Caki2 (cell line): ENCODE data around the gene GBP1. TPM values are rescaled to one million over a fixed set of nuclear protein-coding genes. Genes with fewer than 3 reads are reported as not detected.
"Not testable (repeated sequence)": the region's sequence is repeated elsewhere in the genome, so short reads cannot be mapped to it uniquely, and the experiment has no call there.

Experiments used
- DNase-seq: peaks from one replicate; pipeline ENCODE4 v3.0.0-alpha.2; 2015; ENCODE audit warnings: low read depth
- in situ Hi-C: cut with HindIII; loops from 2 replicates; pipeline ENCODE4 v1.10.0; 2016; ENCODE audit warnings: low sequenced_read_pairs, low pct_unique_long_range_greater_than_20kb, mixed read lengths
- total RNA-seq: library from RNA; depleted of rRNA; stranded (reverse); fragments of >200 nt; shearing (Covaris generic); gene quantifications from 2 replicates; pipeline ENCODE4 v1.2.3, GENCODE V29; 2014; ENCODE audit warnings: low replicate concordance

Gene GBP1
- total RNA-seq, 1 experiment from 2014 or later: 0.07 TPM

DNA sequence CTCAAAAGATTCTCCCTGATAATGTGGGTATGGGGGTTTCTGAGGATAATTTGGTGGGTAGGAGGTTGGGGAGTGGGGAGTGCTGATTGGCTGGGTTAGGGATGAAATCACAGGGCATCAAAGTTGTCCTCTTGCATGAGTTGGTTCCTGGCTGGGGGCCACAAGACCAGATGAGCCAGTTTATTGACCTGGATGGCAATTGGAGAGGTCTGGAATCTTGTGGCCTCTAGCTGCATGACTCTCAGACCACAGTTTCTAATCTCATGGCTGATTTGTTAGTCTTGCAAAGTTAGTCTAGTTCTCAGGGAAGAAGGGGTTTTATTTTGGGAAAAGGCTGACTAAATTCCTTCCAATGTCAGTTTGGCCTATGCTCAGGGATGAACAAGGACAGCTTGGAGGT, 3.3 kb upstream of the GBP1 start:
- in situ Hi-C loops: no loop called here
- no peak for DNase-seq

DNA sequence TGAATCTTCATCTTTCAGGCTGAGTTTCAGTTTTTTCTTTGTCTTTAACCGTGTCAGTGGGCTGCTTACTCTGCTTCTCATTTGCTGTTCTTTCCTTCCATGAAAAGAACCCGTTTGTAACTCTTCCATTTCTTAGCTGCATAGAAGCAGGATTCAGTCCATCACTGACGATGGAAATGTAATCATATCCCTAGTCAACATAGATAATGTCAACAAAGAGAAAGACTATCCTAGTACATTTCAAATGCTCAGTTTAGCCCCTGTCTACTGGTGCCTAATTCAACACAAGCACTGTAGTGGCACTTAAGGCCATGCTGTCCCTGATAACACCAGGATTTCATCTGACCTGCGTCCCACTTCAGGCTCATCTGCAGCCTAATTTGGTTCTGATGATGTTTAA, 376 bp downstream of the GBP1 start:
- in situ Hi-C loops: no loop called here
- DNase-seq: no peak

DNA sequence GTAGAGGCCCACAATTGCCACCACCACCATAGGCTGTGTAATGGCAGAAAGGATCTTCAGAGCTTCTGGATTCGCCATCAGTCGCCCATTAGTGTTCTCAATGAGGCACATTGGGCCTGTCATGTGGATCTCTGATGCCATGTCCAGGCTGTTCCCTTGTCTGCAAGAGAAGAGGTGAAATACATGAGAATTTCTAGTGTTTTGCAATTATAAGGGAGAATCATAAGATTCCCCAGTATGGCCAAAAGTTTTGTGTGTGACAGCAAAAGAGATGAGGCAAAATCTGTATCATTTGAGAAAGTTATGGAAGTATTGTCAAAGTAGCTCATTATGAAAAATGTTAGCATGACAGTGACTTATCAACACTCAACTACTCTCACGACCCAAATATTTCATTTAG, 1.9 kb downstream of the GBP1 start:
- no peak for DNase-seq
- in situ Hi-C loops: no loop called here

DNA sequence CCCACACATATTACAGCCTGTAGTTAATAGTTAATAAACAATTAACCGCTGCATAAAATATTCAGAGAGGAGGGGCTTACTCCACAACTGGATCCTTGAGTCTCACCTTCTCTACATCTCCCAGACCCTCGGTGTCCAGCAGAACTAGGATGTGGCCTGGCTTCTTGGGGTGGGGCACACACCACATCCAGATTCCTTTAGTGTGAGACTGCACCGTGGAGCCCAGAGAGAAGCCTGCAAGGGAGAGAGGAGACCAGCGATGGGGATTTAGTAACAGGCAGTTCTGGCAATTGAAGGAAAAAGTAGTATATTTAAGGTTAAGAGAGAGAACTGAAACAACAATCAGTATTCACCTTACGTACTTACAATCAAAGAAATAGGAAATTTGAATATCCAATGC, 4.9 kb downstream of the GBP1 start:
- DNase-seq: no peak
- in situ Hi-C loops: no loop called here

DNA sequence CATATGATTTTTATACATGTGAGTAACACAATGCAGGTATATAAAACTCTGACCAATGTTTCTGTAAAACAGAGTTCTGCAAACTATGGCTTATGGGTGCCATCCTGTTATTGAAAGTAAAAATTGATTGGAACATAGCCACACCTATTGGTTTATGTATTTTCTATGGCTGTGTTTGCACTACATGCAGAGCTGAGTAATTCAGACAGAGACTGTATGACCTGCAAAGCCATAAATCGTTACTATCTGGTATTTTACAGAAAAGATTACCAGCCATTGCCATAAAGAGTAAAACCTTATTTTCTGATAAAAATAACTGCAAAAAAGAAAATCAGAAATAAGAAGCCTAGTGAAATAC, 13.1 kb downstream of the GBP1 start:
- in situ Hi-C loops: no loop called here
- no peak for DNase-seq

DNA sequence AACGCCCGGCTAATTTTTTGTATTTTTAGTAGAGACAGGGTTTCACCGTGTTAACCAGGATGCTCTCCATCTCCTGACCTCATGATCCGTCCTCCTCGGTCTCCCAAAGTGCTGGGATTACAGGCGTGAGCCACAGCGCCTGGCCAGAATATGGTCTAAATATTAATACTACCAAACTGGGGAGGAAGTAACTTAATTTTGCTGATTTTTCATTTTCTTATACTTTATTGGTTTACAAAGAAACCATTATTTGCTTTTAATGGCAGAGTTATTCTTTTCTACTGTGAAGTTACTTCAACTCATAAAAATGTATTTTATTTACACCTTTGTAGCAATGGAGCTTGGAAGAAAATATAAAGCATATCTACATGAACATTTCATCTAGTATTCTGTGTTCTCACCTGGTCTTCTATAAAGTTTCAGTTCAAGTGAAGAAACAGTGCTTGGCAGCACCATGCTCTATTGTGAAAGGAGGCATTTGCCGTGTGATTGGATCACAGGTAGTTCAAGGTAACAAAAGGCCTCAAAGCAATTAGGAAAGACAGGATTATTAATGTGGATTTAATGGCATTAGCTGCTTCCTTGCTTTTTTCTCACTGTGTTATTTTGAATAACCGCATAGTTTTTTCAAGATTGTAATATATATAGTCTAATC, 13.6 kb downstream of the GBP1 start:
- no peak for DNase-seq
- in situ Hi-C loops: no loop called here

DNA sequence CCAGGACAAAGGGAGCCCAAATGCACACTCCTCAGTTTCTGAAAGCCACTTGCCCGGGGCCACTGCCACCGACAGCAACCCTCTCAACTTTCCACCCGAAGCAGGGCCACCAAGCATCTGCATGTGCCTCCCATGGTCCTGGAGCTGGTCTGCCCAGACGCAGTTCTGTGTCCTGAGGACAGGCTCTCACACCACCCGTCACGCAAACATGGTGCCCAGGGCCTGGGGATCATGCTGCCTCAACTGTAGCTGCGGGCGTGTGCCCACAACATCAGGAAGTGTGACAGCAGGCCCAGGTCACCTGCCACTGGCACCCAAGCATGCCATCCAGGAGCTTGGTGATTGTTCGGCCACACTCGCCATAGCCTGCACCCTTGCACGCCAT, 14.4 kb downstream of the GBP1 start:
- in situ Hi-C loops: no loop called here
- no peak for DNase-seq

DNA sequence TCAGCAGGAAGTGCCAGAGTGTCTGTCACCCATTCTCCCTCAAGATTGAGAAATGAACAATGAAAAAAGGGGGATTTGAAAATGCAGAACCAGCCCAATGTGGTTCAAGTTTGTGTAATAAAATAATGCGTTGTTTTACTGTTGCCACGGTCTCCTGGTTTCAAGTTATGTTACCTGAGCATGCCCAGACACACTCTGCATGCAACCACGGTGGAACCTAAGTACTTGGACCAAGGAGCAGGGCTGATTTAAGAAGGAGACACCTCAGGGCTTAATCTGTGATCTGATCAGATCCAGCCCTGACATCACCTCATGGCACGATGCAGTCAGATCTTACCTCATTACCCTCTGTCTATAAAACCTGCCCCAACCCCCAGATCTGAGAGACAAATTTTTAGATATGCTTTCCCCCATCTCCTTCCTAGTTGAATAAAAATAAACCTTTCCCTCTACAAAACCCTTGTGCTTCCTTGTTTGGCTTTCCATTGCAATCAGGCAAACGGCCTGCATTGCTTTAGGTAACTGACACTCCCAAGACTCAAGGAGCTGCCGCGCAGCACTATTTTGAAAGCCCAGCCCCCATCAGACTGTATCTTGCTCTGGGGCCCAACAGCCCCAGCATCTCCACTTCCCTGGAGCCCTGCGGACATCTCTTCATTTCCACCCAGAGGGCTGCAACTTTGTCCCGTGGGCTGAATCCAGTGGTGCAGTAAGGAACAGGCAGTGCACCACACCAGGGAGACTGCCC, 14.9 kb downstream of the GBP1 start:
- DNase-seq, in situ Hi-C loops: not testable (repeated sequence)

DNA sequence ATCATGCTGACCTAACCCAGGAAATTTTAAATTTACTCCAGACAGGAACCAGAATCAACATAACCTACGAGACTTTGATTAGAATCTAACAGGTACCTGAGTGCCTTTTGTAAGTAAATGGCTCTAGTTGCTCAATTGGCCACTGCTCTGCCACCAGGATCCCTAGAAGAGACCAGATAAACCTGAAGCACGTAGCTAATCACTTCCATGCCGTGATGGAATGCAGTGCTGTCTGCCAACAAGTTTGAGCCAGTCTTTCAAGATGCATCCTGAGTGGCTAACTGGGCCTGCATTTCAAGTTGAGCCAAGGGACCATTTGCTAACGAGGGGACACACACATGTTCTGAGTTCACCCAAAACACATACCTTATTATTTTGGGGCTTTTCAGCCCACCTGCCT, 15.8 kb downstream of the GBP1 start:
- DNase-seq, in situ Hi-C loops: not testable (repeated sequence)

DNA sequence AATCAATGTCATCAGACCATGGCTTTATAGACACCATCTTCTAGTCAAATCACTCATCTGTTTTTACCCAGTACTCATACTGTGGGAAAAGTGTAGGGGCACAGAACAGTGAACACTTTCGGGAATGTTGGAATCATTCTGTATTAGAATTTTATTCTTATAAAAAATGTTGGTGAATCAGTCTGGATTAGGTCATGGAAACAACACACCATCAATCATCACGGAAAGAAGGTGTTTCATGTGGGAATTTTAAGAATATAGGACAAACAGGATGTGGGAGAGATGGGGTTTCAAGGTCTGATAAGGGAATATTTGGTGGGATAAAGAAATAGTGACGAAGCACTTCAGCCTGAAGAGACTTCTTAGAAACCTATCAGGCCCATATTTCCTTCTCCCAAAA, 17.3 kb downstream of the GBP1 start:
- no peak for DNase-seq
- in situ Hi-C loops: no loop called here

DNA sequence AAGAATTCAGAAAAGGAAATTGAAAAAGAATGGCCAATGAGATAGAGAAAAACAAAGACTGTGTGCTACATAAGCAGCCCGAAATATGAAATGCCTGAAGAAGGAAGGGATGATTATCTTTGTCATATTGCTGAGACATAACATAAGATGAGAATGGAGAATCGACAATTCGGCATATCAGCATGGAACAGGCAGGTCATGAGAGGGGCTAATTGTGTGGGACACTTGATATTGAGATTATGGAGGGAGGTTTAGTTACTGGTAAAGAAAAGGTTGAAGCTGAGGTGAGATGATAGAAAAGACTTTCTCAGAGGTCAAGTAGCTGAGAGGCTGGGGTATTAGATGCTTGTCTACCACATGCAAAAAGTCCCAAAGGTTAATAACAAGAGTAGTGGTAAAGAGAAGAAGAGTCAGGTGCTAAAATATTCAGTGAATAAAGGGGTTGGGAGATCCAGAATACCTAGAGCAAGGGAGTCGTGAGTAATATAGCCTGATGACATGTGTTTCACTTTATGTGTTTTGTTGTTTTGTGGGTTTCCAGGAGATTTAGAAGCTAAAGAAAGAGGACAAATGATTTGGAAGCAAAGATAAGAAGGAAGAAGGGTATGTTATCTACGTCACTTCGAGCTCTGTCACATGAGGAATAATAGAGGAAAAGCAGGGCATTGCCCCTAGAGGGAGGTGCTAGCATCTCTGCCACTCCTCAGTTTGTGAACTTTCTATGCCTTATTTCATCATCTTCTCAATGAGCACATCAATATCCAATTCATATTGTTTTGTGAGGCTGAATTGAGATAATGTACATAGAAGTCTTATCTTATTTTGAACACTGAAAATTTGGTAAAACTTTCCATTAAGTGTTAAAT, 18.5 kb downstream of the GBP1 start:
- in situ Hi-C loops, DNase-seq: not testable (repeated sequence)

DNA sequence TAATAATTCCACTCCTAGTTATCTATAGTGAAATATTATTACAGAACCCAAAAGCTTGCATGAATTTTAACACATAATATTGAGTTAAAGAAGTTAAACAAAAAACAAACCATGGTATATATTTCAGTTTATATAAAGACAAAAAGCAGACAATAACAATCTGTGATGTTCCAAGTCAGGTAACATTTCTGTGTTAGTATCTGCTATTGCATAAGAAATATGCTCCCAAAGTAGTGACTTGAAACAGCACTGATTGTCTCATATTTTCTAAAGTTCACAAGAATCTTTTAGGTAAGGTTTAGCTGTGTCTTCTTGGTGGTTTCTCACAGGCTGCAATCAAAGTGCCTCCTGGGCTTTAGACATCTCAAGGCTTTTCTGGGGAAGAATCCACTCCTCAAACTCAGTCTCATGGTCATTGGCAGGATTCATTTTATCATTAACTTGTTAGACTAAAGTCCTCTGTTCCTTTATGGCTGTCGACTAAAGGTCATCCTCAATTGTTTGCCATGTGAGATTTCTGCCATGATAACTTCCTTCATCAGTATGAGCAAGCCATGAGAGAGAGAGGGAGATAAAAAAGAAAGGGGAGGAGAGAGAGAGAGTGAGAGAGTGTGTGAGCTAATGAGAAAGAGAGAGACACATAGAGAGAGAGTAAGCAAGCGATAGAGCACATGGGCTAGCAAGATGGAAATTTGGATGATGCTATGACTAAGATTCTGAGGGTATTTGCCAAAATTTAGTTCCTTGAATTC, 19.9 kb downstream of the GBP1 start:
- in situ Hi-C loops: no loop called here
- no peak for DNase-seq

DNA sequence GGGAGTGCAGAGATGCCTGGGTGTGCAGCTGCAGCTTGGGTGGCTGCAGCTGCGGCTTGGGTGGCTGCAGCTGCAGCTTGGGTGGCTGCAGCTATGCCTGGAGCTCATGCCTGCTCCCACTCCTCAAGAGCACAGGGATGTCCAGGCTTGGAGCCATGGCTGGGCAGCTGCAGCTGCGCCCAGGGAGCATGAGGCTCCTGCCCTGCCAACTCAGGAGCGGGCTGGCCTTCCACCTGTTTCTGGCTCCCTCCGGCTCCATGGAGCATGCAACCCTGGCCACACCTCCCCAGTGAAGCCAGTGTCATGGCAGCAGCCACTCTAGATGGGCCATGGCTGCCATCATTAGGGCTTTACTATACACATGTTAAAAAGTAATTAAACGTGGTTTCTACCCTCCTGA, 21.1 kb downstream of the GBP1 start:
- in situ Hi-C loops: no loop called here
- DNase-seq: no peak

DNA sequence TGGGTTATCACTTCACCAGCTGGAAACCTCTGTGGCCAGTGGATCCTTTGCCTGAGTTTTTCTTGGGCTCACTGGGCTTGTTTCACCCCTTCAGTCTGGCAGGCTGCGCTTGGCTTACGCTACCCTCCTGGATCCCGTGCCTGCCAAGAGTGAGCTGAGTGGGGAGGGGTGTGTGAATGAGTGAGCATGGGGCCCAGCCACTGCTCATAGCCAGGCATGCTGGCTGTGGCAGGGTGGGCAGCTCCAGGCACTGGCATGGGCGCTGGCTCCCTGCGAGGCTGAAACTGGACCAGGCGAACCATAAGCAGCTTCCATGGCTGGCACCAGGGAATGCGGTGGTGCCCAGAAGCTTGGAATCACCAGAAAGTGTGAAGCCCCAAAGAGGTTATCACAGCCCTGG, 22.5 kb downstream of the GBP1 start:
- DNase-seq: no peak
- in situ Hi-C loops: no loop called here

DNA sequence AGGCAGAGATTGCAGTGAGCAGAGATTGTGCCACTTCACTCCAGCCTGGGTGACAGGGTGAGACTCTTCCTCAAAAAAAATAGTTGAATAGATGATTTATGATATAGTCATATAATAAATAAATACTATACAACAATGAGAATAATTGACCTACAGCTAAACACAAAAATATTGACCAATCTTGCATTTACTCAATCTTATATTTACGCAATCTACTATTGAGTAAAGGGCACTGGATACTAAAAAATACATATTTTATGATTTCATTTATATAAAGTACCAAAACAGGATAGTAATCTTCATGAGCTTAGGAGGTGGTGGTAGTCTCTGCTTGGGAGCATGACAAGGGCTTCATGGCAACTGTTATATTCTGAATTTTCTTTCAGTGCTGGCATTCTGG, 23.3 kb downstream of the GBP1 start:
- in situ Hi-C loops: no loop called here
- no peak for DNase-seq

DNA sequence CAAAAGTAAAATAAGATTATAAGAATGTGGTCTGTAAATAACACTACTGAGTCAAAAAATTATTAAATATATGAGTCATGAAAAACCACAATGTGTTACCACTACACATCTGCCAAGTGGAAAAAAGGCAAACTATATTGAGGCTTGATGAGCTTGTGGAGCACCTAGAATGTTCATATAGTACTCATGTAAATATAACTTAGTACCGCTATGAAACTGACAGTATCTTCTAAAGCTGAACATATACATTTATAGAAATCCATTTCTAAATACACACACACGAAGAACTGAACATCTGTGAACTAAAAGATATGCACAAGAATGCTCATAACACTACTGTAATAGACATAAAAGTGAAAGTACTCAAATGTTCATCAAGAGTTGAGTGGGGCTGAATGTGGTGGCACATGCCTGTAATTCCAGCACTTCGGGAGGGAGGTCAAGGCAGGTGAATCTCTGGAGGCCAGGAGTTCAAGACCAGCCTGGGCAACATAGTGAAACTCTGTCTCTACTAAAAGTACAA, 23.8 kb downstream of the GBP1 start:
- no peak for DNase-seq

DNA sequence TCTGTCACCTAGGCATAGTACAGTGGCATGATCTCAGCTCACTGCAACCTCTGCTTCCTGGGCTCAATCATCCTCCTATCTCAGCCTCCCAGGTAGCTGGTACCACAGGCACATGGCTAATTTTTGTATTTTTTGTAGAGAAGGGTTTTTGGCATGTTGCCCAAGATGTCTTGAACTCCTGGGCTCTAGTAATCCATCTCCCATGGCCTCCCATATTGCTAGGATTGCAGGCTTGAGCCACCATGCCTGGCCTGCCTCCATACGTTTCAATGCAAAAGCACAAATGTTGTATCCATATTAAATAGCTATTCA, 24.7 kb downstream of the GBP1 start:
- no peak for DNase-seq
- in situ Hi-C loops: no loop called here

More for the DNA sequence above, 23.8 kb downstream of the GBP1 start:
- in situ Hi-C loops: no loop called here

DNA sequence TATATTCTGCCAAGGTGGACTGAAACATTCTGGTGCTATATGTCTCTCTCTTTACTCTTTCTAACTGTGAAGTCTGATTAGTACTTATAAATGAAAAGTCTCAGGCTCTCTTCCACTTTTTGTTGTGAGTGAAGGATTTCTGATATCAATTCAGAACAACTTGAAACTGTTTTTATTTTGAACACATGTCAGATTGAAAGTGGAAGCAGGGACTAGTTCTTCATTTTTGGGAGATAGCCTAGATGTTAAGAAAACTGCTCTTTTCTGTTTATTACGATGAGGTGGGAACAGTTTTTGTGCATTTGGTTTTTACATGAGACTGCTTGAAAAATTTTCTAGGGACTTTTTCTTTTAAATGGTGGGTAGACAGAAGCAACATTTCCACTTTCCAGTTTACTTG, 27.8 kb downstream of the GBP1 start:
- in situ Hi-C loops: no loop called here
- DNase-seq: no peak

DNA sequence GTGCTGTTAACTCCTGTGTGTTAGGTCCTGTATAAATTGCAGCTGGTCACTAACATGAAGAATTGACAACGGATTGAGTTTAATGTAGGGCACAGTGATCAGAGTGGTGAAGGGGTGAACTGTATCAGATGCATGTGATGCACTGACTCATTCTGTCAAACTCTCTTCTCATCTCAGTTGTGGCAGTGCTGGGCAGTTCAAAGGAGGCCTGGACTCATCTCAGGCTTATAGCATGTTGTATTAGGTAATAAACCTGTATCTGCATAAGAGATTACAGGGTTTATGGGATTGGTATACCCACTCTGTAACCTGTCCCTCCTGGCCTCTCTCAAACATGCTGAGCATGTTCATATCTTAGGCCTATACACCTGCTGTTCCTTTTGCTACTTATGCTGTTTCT, 29.9 kb downstream of the GBP1 start:
- no peak for DNase-seq
- in situ Hi-C loops: no loop called here
